ENCODE data around the gene TRPM4. TPM values are rescaled to one million over a fixed set of nuclear protein-coding genes. Genes with fewer than 3 reads are reported as not detected.

TRPM4 gene
- total RNA-seq, 3 donors from 2014 or later: 182 to 398 (median 274) TPM

GRCh38 chr19:49150944-49151243, 6.7 kb upstream of the TRPM4 start:
- no peaks in the 10 kb centered on the region for H3K36me3 ChIP-seq (ENCODE audit: low read depth)
- no peak overlapping the region for H3K4me3 ChIP-seq
- ATAC-seq: no peak
- TF ChIP-seq CTCF (IDR thresholded peaks at IDR 0.05): no peak
- peaks cover 22% of the 10 kb centered on the region for H3K4me1 ChIP-seq (ENCODE audit: low read depth)
- no peaks in the 10 kb centered on the region for H3K9me3 ChIP-seq
- DNase-seq: no peak
- intact Hi-C loops (cut with DNase I, micrococcal nuclease): no loop called here

DNA sequence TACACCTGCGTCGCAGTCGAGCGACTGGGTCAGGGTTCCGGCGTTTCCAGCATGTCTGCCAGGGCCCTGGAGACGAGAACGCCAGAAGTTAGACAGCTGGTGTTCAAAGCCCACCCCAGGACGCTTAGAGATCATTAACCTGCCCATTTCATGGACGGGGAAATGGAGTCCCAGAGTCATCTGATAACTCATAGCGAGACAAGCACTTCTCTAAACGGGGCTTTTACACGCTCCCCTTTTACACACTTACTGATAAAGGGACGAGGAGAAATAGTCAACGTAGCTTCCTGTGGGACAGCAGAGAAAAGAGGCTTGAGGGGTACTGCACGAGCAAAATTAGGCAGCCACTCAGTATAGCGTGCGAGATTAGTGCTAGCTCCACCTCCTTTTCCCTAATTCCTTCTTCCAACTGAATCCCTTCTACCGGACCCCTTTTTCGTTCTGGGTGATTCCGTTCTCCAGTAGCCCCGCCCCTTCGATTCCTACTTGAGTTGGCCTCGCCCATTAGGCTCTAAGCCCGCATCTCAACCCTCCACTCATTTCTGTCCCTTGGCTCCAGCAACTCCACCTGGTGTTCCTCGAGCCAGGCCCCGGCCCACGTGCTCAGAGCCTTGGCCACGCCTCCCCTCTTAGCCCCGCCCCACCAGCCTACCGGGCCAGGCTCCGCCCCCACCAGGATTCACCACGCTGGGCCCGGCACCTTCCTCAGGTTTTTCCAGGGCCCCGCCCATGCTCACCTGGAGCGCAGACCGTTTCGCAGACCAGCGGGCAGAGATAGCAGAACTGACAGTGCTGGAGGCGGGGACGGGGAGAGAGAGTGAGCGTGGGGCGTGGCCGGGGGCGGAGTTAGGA, 6.1 kb upstream of the TRPM4 start:
- peak; percentile 96 to 99 (median 98) for DNase-seq
- TF ChIP-seq CTCF (IDR thresholded peaks at IDR 0.05): no peak
- H3K4me1 ChIP-seq (ENCODE audit: low read depth): peaks cover 16% of the 10 kb centered on the region
- no peak overlapping the region for H3K4me3 ChIP-seq
- intact Hi-C loops (cut with DNase I, micrococcal nuclease): no loop called here
- H3K36me3 ChIP-seq (ENCODE audit: low read depth): no peaks in the 10 kb centered on the region
- H3K9me3 ChIP-seq: no peaks in the 10 kb centered on the region
- peak; percentile 77 for ATAC-seq

GRCh38 chr19:49152119-49152550, 5.5 kb upstream of the TRPM4 start:
- no peak for ATAC-seq
- no peak overlapping the region for H3K4me3 ChIP-seq
- no peak for TF ChIP-seq CTCF (IDR thresholded peaks at IDR 0.05)
- peaks cover 12% of the 10 kb centered on the region for H3K4me1 ChIP-seq (ENCODE audit: low read depth)
- no peaks in the 10 kb centered on the region for H3K9me3 ChIP-seq
- H3K36me3 ChIP-seq (ENCODE audit: low read depth): no peaks in the 10 kb centered on the region
- intact Hi-C loops (cut with DNase I, micrococcal nuclease): no loop called here
- no peak for DNase-seq

- TF ChIP-seq CTCF (IDR thresholded peaks at IDR 0.05): no peak
- ATAC-seq: no peak
- peaks cover 12% of the 10 kb centered on the region for H3K4me1 ChIP-seq (ENCODE audit: low read depth)
- H3K9me3 ChIP-seq: no peaks in the 10 kb centered on the region
- DNase-seq: no peak
- H3K4me3 ChIP-seq: no peak overlapping the region
- intact Hi-C loops (cut with DNase I, micrococcal nuclease): no loop called here
- H3K36me3 ChIP-seq (ENCODE audit: low read depth): no peaks in the 10 kb centered on the region
These were observed 4.3 kb upstream of the TRPM4 start for GRCh38 chr19:49153167-49153809.

- Histone ChIP-seq H3K4me3 (no peak overlapping the region), H3K4me1 (ENCODE audit: low read depth) (peaks cover 9% of the 10 kb centered on the region), H3K9me3 (no peaks in the 10 kb centered on the region), H3K36me3 (ENCODE audit: low read depth) (no peaks in the 10 kb centered on the region)
- ATAC-seq: no peak
- DNase-seq: no peak
- intact Hi-C loops (cut with DNase I, micrococcal nuclease): no loop called here
- TF ChIP-seq CTCF (IDR thresholded peaks at IDR 0.05): no peak
These were observed 3.3 kb upstream of the TRPM4 start for GRCh38 chr19:49154279-49154678.

Measured in mucosa of descending colon (tissue), 3 donors.